Hypothalamus (tissue), 51 donors: ENCODE results near the gene OTOS.

Experiments
- DNase-seq, 51 donors: peaks; one replicate each; lab custom pipeline; 2025; lab: John Stamatoyannopoulos, UW

Gene OTOS

DNA sequence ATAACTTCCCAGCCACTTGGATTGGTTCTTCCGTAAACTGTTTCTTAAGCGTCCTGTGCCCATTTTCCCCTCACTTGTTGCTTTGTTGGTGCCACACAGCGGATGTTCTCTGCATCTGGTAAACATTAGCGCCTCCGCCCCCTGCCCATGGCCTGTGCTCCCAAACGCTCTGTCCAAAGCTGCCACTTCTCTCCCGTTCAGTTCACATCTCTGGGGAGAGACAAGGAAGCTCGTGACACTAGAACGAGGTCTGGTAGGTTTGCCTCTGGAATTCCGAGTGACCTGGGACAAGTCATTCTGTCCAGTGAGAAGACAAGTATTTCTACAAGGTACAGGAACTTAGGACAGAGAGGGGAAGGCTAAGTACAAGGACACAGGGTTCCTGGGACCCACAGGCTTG lies 13.7 kb downstream of the OTOS start:
- DNase-seq = no peak

DNA sequence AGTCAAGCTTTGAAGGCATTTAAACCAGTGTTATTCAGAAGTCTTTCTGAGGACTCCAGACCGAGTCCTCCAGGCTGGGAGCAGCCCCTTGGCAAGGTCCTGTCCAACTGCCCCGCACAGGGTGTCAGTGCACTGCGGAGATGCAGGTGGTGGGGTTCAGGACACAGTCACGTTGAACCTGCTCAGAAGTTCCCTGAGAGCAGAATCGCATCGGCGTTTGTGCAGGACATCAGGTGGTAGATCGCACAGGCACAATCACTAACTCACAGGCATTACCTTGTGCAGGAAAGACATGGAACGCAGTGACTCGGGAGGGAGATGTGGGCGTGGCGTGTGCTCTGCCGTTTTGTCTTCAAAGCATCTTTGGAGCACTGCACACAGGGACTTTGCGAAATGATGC lies 14.7 kb downstream of the OTOS start:
- DNase-seq = no peak

DNA sequence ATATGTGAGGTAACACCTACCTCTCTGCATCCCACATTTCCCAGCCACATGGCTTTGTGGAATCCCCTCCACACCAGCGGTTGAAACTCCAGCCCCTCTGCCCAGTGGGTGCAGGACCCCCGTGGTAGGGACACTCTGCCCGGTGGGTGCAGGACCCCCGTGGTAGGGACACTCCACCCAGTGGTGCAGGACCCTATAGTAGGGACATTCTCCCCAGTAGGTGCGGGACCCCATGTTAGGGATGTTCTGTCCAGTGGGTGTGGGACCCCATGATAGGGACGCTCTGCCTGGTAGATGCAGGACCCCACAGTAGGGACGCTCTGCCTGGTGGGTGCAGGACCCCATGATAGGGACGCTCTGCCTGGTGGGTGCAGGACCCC lies 15.8 kb downstream of the OTOS start:
- no peak for DNase-seq

DNA sequence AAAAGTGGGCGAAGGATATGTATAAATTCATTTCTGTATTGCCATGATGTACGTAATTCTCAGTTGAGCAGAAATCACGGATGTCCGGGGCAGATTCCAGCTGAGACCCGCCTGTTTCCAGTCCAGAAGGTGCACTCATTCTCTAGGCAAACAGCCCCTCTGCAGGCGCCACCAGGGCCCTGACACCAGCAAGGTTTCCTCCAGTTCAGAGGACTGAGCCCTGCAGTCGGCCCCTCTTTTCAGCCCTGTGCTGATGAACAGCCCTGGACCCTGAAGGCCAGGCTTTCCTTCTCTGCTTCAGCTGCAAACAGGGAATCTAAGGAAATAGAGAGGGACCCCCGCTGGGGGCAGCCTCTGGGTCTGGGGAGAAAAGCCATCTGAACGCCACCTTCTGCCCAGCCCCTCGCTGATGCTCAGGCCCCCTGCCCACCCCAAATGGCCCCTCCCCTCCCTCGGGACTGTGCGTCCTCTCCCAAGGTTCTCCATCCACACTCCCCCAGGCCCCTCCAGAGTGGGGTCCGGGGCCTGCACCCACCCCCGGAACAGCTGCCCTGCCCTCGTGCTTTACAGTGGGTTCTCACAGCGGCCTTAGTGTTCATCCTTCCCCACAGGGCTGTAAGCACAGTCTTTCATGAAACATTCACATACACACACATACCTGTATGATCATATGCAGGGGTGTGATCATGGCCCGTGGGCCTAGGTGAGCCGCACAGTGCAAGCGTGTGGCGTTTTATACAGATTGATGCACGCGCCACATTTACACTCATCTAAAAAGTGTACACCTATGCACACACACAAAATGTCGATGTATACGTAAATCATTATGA lies 16.4 kb downstream of the OTOS start:
- no peak for DNase-seq

DNA sequence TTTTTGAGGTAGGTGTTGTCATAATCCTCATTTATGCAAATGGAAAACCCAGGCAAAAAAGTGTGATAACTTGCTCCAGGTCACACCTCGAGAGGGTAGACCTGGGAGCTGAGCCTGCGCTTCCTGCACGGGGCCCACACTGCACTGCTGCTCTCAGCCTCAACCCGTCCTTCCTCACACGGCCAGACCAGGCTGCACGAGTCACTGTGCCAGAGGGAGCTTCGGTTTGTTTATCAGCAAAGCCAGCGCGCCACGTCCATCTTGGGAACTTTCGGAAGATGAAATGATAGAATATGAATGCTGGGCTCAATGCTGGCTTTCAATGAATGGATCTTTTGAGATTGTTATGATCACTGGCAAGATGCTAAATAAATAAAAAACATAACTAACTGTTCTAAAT lies 18.8 kb downstream of the OTOS start:
- no peak for DNase-seq

DNA sequence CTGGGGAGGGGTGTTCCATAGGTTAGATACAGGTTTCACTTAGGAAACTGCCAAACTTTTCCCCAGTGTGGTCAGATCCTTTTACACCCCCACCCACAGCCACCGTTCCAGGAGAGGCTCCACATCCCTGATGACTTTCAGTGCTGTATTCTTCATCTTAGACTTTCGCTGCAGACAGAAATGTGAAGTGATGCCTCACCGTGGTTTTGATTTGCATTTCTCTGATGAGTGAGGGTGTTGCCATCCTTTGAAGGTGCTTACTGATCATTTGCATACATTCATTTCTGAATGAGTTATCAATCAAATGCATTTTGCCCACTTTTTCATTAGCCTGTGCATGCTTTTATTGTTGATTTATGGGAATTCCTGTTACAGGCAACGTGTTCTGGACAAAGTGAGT lies 19.3 kb downstream of the OTOS start:
- DNase-seq = no peak

DNA sequence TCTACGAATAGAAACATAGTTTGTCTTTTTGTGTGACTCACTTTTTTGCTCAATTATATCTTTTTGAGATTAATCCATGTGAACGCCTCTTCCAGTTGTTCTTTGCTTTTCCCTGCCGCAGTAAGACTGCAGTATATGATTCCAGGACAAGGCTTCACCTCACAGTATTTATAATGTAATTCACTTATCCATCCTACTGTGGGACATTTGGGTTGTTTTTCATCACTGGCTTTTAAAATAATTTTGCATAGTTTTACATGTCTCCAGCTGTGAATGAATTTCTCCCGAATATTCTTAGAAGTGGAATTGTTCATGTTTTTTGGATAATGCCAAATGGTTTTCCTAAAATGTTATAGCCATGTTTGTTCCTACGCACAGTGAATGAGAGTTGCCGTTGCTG lies 26.2 kb downstream of the OTOS start:
- DNase-seq = no peak

DNA sequence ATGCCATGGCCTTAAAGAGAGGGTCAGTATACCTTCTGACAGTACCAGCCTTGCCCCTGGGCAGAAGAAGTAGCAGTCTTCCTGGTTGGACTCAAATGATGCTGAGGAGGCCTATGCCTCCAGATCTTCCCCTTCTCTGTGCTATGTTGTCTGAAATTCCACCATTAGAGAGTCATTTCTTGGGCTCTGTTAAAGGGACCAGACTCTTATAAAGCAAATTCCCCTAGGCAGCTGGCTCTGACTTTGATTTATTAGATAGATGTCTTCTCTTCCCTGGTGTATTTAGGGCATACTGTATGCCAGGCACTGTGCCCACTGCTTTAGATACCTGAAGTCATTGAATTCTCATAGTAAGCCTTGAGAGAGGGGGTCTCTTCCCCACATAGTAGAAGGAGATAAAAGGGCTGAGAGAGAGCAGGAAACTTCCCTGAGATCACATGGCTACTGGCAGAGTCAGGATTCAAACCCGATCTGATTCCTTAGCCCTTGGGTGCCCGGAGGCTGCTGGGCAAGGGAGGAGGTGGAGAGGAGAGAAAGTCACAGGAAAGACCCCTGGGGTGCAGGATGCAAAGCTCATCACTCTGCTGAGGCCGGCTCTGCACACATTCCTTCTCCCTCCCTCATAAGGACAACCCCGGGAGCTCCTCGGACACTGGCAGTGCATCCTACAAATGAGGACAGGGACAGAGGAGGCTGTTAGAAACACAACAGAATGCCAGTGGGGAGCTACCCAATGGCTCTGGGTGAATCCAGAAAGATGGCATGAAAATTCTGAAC lies 27.4 kb downstream of the OTOS start:
- DNase-seq = no peak

DNA sequence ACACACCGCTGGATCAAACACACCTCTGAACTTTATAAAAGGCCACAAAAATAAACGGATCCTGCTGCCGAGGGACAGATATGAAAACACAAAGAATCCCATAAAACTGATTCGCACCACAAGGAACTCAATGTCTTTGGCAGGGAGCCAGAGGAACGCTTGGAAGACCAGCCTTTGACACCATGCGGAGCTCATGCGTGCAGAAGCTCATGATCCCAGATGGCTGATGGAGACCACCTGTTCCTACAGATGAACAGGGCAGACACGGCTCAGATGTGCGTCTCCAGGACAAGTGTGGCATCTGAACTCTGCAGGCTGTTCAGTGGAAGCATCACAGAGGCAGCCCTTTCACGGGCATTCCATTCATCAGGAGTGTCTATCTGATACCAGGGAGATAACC lies 29.2 kb downstream of the OTOS start:
- no peak for DNase-seq

DNA sequence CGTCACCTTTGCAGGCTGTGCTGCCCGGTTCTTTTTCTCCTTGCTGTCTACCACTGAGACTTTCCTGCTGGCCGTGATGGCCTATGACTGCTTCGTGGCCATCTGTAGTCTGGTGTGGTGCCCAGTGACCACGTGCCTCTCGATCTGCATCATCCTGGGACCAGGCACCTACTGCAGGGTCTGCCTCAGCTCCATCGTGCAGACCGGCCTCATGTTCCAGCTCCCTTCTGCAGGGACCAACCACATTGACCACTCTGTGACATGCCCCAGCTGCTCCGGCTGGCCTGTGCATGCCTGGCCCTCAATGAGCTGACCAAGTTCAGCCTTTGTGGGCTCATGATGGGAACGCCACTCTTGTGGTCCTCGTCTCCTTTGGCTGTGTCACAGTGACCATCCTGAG lies 31.1 kb downstream of the OTOS start:
- DNase-seq = no peak

DNA sequence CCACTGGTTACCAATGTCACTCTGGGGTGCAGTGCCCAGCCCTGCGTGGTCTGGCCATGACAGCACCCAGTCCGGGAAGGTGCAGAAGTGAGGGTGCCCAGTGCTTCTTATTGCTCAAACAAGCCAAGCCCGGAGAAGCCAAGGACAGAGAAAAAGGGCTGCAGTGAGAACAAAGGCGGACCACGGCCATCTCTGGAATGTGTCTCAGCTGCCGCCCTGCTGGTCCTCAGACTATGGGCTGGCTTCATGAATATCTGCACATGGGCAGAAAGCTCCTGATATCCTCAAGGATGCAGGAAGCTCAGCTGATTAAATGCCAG lies 33.0 kb downstream of the OTOS start:
- DNase-seq = no peak

DNA sequence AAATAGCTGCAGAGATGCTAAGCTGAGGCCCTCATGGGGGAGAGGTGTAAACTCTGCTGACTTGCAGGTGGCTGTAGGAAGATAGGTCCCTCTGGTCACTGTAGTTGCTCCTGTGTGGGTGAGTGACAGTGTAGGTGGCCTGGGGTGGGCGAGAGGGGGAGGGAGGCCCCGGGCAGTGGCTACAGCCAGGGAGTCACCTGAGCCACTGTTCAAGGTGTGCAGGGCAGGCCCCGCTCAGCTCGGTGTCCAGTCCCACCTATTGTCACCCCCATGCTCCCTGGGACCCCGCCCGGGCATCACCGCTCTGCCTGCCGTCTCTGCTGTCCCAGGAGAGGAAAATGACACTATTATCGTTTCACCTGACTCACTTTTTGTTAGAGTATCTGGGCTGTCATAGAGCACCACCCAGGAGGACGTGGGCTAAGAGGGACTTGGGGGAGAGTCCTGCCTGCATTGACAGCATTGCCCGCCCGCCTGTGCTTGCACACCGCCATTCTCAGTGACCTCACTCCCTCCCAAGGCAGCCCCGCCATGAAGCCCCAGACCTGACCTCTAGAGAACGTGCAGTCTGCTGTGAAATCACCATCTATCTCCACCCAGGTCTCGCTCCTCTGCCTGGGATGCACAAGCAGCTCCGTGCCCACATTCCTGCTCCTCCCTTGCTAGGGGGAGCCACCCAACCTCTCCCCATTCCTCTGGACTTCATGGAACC lies 33.5 kb downstream of the OTOS start:
- no peak for DNase-seq

DNA sequence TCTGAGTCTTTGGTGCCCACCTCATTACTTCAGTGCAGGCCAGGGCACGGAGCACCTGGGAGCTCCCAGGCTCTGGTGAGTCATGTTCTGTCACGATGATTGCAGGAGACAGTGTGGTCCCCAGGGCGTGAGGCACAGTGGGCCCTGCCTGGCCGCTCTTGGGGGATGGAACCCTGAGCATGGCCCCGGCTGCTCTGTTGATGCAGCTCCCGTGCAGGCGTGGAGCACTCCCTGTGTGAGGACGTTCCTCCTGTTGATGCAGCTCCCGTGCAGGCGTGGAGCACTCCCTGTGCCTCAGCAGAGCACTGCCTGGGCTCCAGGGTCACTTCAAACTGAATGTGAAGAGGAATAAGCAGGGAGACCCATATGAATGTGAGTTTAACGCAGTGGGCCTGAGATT lies 34.5 kb downstream of the OTOS start:
- DNase-seq = no peak

DNA sequence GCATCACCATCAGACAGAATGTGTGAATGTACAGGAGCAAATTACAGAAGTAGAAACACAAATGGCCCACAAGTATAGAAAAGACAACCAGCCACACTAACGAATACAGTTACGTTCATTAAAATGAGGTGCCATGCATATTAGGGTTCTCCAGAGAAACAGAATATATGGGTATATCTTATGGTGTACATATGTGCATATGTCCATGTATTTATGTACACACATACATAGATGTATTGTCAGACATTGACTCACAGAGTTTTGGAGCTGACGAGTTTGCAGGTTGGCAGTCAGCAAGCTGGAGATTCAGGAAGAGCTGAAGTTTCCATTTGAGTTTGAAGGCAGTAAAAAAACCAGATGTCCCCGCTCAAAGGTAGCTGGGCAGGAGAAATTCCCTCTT lies 37.3 kb downstream of the OTOS start:
- DNase-seq = no peak

DNA sequence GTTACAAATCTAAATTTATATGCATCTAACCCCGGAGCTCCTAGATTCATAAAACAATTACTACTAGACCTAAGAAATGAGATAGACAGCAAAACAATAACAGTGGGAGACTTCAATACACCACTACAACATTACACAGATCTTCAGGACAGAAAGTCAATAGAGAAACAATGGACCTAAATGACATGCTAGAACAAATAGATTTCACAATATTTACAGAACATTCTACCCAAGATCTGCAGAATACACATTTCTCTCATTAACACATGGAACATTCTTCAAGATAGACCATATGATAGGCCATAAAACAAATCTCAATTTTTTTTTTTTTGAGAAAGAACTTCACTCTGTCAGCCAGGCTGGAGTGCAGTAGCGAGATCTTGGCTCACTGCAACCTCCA lies 42.1 kb downstream of the OTOS start:
- no peak for DNase-seq

DNA sequence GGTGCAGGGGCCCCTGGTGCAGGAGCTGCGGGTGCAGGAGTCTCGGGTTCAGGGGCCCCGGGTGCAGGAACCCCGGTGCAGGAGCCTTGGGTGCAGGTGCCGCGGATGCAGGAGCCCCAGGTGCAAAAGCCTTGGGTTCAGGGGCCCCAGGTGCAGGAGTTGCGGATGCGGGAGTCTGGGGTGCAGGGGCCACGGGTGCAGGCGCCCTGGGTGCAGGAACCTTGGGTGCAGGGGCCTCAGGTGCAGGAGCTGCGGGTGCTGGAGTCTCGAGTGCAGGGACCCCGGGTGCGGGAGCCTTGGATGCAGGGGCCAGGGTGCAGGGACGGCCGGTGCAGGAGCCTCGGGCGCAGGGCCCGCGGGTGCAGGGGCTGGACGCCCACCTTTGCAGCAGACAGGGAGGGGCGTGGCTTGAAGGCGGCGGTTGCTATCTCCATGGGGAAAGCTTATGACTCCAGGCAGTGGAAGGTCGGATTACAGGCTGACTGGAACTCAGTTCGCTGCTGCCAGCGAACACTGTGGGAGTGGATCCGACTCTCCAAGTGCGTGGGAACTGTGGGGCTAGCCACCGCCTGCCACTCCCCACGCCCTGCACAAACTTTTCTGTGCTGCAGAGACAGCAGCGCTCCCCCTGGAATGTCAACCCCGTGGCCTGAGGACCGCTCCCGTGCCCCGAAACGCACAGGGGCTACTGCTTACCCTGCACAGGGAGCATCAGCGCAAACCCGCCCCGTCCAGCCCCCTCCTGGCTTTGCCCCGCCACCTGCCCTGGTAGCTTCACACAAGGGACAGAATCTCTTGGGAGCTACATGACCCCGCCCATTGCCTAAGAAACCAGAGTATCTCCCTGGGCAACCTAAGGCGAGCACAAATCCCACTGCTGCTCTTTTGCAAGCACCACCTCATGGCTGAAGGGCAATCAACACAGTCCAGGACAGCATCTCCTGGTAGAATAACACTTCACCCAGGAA lies 44.6 kb downstream of the OTOS start:
- no peak for DNase-seq

DNA sequence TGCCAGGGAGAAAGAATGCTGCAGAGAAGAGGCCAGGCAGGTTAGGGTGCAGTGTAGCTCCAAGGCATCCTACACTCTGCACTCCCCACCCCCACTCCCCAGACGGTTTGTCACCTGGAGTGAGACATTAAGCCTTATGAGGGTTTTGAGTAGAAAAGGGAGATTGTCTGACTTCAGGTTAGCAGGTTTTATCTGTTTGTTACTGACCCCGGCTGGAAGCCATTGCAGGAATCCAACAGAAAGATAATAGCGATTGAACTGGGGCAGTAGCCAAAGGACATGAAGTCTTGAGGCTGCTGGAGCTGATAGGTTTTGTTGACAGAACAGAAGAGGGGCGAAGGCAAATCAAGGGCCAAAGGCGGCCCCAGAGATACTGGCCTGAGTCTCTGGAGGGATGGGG lies 51.2 kb downstream of the OTOS start:
- DNase-seq = no peak
